ENCODE results near the gene IL12RB1. TPM values are rescaled to one million over a fixed set of nuclear protein-coding genes. Genes with fewer than 3 reads are reported as not detected.

IL12RB1 gene
- total and polyA plus RNA-seq, 2 of the 8 experiments (the other 6 are each of a cell fraction or from before 2014, with no cell fraction given) = 0.03 TPM; not detected in 1

DNA sequence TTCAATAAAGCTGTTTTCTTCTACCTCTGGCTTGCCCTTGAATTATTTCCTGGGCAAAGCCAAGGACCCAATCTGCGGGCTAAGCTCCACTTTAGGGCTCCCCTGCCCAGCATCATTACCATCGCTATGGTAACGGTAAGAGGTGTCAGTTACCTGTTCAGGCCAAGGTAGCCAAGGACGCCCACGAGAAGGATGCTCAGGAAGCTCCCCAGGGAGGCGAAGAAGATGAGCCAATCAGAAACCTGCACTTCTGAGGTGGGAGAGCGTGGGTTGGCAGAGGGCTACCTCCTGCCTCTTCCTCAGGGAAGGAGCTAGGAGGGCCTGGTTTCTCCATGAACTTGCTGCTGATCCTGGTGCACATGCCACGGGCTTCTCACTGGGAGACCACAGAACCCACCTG lies 24.7 kb downstream of the IL12RB1 start:
- no peak overlapping the region for H3K4me2 ChIP-seq (ENCODE audit: insufficient read depth in 1 of 2, low read depth in 2 of 2, low read length in 2 of 2)

More for the DNA sequence above, 24.7 kb downstream of the IL12RB1 start:
- no peak overlapping the region for H3K56ac ChIP-seq (replicated peaks; ENCODE audit: insufficient read length, low read depth, low read length)
- no peak overlapping the region; the same call in 1 of the 2 replicates for H3K18ac ChIP-seq (ENCODE audit: extremely low read depth, low read length)
- TF ChIP-seq SRF (IDR thresholded peaks at IDR 0.05; ENCODE audit: low read depth, low read length) (no peak), SIX5 (IDR thresholded peaks at IDR 0.05; ENCODE audit: low read depth, low read length) (no peak), SIRT6 (IDR thresholded peaks at IDR 0.05; ENCODE audit: low read length) (no peak), RAD21 (IDR thresholded peaks at IDR 0.05 in 1 of 2, conservative IDR thresholded peaks at IDR 0.05 in 1 of 2; ENCODE audit: low read depth in 2 of 2, low read length in 2 of 2) (no peak), EZH2 (IDR thresholded peaks at IDR 0.05; ENCODE audit: low read depth, low read length, severe bottlenecking) (no peak), YY1 (IDR thresholded peaks at IDR 0.05; ENCODE audit: low read depth, low read length) (no peak), POLR2AphosphoS5 (IDR thresholded peaks at IDR 0.05; ENCODE audit: low read depth, low read length) (no peak), EGR1 (IDR thresholded peaks at IDR 0.05; ENCODE audit: borderline replicate concordance, low read depth, low read length) (no peak), NRF1 (IDR thresholded peaks at IDR 0.05; ENCODE audit: low read depth, low read length) (no peak)
- H2BK120ac ChIP-seq (replicated peaks; ENCODE audit: low read depth, low read length) = no peak overlapping the region
- no peak overlapping the region for H3K4me3 ChIP-seq (ENCODE audit: extremely low read depth in 1 of 4, insufficient read depth in 2 of 4, low read depth in 3 of 4, low read length in 4 of 4)
- no peak overlapping the region for H3K9ac ChIP-seq (replicated peaks in 1 of 4; ENCODE audit: extremely low read depth in 1 of 4, low read depth in 3 of 4, low read length in 3 of 4)
- no peak overlapping the region for H4K8ac ChIP-seq (ENCODE audit: extremely low read depth, insufficient read depth, low read length)
- no peaks in the 10 kb centered on the region for H3K36me3 ChIP-seq (ENCODE audit: control insufficient read depth in 2 of 4, insufficient read depth in 4 of 4, low read length in 3 of 4)
- POLR2A ChIA-PET (ENCODE audit: partially characterized antibody) = interaction anchor here (0.5 to 0.7 kb wide), 2 partner anchors 288 to 511 kb away, joined by 3 read pairs; no protein-coding TSS in a partner anchor
- no peaks in the 10 kb centered on the region for H3K4me1 ChIP-seq (replicated peaks in 1 of 4; ENCODE audit: control insufficient read depth in 3 of 4, insufficient read depth in 4 of 4, low read length in 3 of 4)
- H3K23me2 ChIP-seq (ENCODE audit: low read depth, low read length) = peaks cover 2% of the 10 kb centered on the region; the same call in 1 of the 2 replicates
- H3K79me1 ChIP-seq (ENCODE audit: low read depth, low read length) = no peaks in the 10 kb centered on the region
- H3K14ac ChIP-seq (ENCODE audit: insufficient read length) = no peak overlapping the region
- FAIRE-seq (no peak), DNase-seq (ENCODE audit: low read depth in 1 of 2, low spot score in 2 of 2) (no peak)
- H2AK5ac ChIP-seq (ENCODE audit: low read depth, low read length) = no peak overlapping the region
- H2AFZ ChIP-seq (ENCODE audit: low read length) = no peak overlapping the region
- no peak overlapping the region for H3K4ac ChIP-seq (replicated peaks; ENCODE audit: insufficient read length, low read depth, low read length)
- no peak overlapping the region for H4K91ac ChIP-seq (replicated peaks; ENCODE audit: insufficient read length, low read length)
- no peaks in the 10 kb centered on the region for H3K9me3 ChIP-seq (ENCODE audit: insufficient read depth in 2 of 2, low read depth in 1 of 2, low read length in 1 of 2)
- H3K23ac ChIP-seq (ENCODE audit: insufficient read length) = no peak overlapping the region
- no peaks in the 10 kb centered on the region for H3K27me3 ChIP-seq (replicated peaks in 1 of 4; ENCODE audit: control insufficient read depth in 3 of 4, extremely low read depth in 1 of 4, insufficient read depth in 3 of 4, low read length in 3 of 4)
- no peaks in the 10 kb centered on the region for H3K79me2 ChIP-seq (ENCODE audit: control insufficient read depth in 1 of 2, insufficient read depth in 2 of 2, low read length in 2 of 2)
- H4K20me1 ChIP-seq (replicated peaks in 1 of 2; ENCODE audit: control insufficient read depth in 1 of 2, insufficient read depth in 2 of 2, low read length in 2 of 2) = no peaks in the 10 kb centered on the region
- H2BK20ac ChIP-seq (ENCODE audit: low read length) = no peak overlapping the region
- H3K27ac ChIP-seq (ENCODE audit: low read depth, low read length) = no peak overlapping the region
- no peak overlapping the region for H4K5ac ChIP-seq (ENCODE audit: insufficient read length, low read depth, low read length)
- CTCF ChIA-PET (ENCODE audit: partially characterized antibody) = interaction anchor here (0.8 to 3.2 kb wide), 11 partner anchors 8 to 229 kb away, joined by 3 to 14 read pairs (median 4); partner anchors contain the start of genes ARRDC2 and IL12RB1
- no peak overlapping the region for H2BK12ac ChIP-seq (ENCODE audit: low read depth, low read length)
- WGBS, 2 experiments (ENCODE audit: extremely low coverage in 1 of 2, insufficient coverage in 1 of 2, insufficient read length in 1 of 2, insufficient replicate concordance in 2 of 2, low coverage in 1 of 2, low lambda C conversion rate in 2 of 2, missing lambda C conversion rate in 1 of 2) = 73% methylated on average over 8 of the region's 8 CpGs; no CpG with 5 or more reads in 1 of the 2 experiments
- no peak overlapping the region for H2BK15ac ChIP-seq (ENCODE audit: low read length)
- no peak overlapping the region for H2BK5ac ChIP-seq (ENCODE audit: low read depth, low read length)
